Tibial artery (tissue), 4 donors: ENCODE results near the gene CORO1C.
A peak's percentile ranks its signal among the peaks of the same experiment; 100 is the strongest.

Source experiments
- DNase-seq, 2 donors: peaks; one replicate each; pipeline ENCODE4 v3.0.0-alpha.2; 2019
- H3K27ac ChIP-seq, 2 donors: fragments of 200-600 bp; sonication (generic) in 1 of 2; 1 replicate in 1 of 2; 2 replicates in 1 of 2; pipeline ENCODE4 v1.5.1; 2018 to 2019; ENCODE audit warnings: mild to moderate bottlenecking in 1 of 2
- H3K27me3 ChIP-seq, 2 donors: fragments of 200-600 bp; sonication (generic) in 1 of 2; one replicate each; pipeline versions ENCODE4 v1.5.1 to v1.6.0; 2016 to 2019
- H3K36me3 ChIP-seq, 3 donors: fragments of 200-600 bp; sonication (generic) in 2 of 3; one replicate each; pipeline ENCODE4 v1.5.1; 2016 to 2019; ENCODE audit warnings: mild to moderate bottlenecking in 2 of 3
- H3K4me1 ChIP-seq, 4 donors: fragments of 200-600 bp; sonication (generic) in 2 of 4; 1 replicate in 3 of 4; 2 replicates in 1 of 4; pipeline ENCODE4 v1.5.1; 2016 to 2019
- H3K4me3 ChIP-seq, 2 donors: fragments of 200-600 bp; sonication (generic) in 1 of 2; 1 replicate in 1 of 2; 2 replicates in 1 of 2; pipeline ENCODE4 v1.5.1; 2018 to 2019; ENCODE audit warnings: mild to moderate bottlenecking in 2 of 2
- H3K9me3 ChIP-seq, 3 donors: fragments of 200-600 bp; sonication (generic) in 1 of 3; one replicate each; pipeline ENCODE4 v1.5.1; 2016 to 2019
- CTCF ChIP-seq, 2 experiments: fragments of 200-600 bp in 1 of 2; fragments of 450-650 bp in 1 of 2; IDR thresholded peaks; one replicate each; pipeline ENCODE4 v1.5.1; 2017 to 2019; ENCODE audit warnings: antibody characterized with exemption in 2 of 2, mild to moderate bottlenecking in 1 of 2, moderate library complexity in 1 of 2
- intact Hi-C: fragments of 100-400 bp; cut with DNase I; formaldehyde crosslinking; loops from one replicate; pipeline ENCODE4 v1.15.0; 2023; ENCODE audit warnings: low total_unique reads

Gene CORO1C

DNA sequence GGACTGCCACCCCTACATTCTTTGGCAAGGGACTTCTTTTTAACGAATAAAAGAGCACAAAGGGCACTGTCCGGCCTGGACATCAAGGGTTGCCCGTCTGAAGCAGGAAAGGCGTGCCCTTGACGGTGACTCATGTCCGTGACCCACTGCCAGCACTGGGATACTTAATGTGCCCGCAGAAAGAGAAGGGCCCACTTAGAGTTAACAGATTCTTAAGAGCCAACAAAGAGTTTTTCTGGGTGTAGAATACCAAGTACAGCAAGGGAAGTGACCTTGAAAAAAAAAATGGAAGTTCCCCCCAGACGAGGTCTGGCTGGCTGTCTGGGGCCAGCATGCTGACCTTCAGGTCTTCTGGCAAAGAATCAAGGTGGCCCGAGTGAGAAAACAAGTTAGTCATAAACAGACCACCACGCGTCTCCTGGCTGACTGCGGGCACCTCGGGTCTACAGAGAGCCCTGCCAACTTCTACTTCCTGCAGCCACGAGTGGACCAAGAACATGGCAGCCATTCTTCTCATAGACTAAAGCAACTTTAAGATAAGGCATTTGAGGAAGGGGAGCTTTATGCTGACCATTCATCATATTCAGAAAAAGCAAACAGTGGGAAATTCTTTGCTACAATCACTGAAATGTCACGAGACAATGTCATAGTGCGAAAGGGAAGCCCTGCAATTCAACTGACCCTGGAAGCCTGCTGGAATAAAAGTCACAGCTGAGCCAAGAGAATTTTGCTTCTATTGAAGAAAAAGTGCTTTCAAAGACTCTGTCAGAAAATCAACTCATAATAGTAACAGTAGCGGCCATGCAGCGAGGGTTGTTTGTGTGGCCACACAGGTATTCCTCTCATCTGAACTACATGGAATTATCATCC is 87.1 kb downstream of the CORO1C start:
- intact Hi-C loops: no loop called here
- no peaks in the 10 kb centered on the region for H3K9me3 ChIP-seq
- peaks cover 33 to 34% (median 34%) of the 10 kb centered on the region in 3 donors for H3K36me3 ChIP-seq
- H3K27ac ChIP-seq: peak overlapping the region; percentile 52 to 53
- H3K4me1 ChIP-seq: peaks cover 0 to 35% (median 28%) of the 10 kb centered on the region in 4 donors
- DNase-seq: peak; percentile 74 to 83
- TF ChIP-seq CTCF (IDR thresholded peaks at IDR 0.05): no peak
- H3K27me3 ChIP-seq: no peaks in the 10 kb centered on the region
- no peak overlapping the region for H3K4me3 ChIP-seq

DNA sequence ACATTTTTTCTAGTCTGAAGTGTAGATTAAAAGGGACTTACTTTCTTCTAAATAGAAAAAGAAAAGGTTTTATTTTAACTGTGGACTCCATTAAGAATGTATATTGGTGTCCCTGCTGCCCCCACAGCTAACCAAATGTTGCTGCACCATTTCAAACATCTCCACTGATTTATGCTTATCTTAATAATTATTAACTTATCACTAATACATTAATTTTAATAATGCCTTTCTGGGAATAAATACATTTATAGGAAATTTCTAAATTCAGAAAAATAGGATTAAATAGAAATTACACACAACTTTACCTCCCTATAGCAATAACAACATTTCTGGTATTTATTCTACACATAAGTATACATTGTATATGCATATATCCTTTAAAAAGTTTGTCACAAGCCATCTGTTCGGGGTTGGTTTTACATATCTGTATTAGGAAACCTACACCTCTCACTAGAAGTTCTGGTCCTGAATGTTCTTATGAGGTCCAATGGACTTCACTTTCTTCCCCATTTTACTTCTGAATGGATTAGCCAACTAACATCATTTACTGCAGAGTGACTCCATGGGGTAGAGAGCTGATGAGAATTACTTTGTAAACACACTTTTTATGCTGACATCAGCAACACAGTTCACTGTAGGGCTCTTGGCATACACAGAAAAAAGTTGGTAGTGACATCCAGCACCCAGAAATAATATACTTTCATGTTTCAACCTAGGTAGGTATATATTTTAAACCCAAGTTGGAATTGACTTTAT is 88.2 kb downstream of the CORO1C start:
- H3K27me3 ChIP-seq: no peaks in the 10 kb centered on the region
- H3K4me1 ChIP-seq: peaks cover 0 to 41% (median 35%) of the 10 kb centered on the region in 4 donors
- intact Hi-C loops: no loop called here
- peaks cover 23 to 26% (median 24%) of the 10 kb centered on the region in 3 donors for H3K36me3 ChIP-seq
- TF ChIP-seq CTCF (IDR thresholded peaks at IDR 0.05): no peak
- H3K27ac ChIP-seq: no peak overlapping the region
- no peak for DNase-seq
- H3K9me3 ChIP-seq: no peaks in the 10 kb centered on the region
- no peak overlapping the region for H3K4me3 ChIP-seq

- TF ChIP-seq CTCF (IDR thresholded peaks at IDR 0.05): no peak
- peaks cover 16 to 19% (median 17%) of the 10 kb centered on the region in 3 donors for H3K36me3 ChIP-seq
- no peaks in the 10 kb centered on the region for H3K27me3 ChIP-seq
- no peak overlapping the region for H3K4me3 ChIP-seq
- H3K27ac ChIP-seq: no peak overlapping the region
- no peaks in the 10 kb centered on the region for H3K9me3 ChIP-seq
- no peak for DNase-seq
- intact Hi-C loops: no loop called here
- H3K4me1 ChIP-seq: peaks cover 0 to 44% (median 38%) of the 10 kb centered on the region in 4 donors
Measured at GRCh38 chr12:108642269-108642870, 88.9 kb downstream of the CORO1C start.

- DNase-seq: no peak
- Histone ChIP-seq H3K4me3 (no peak overlapping the region), H3K36me3 (peaks cover 12% of the 10 kb centered on the region in 3 donors), H3K4me1 (peaks cover 0 to 38% (median 34%) of the 10 kb centered on the region in 4 donors), H3K9me3 (no peaks in the 10 kb centered on the region), H3K27me3 (no peaks in the 10 kb centered on the region), H3K27ac (no peak overlapping the region)
- intact Hi-C loops: no loop called here
- TF ChIP-seq CTCF (IDR thresholded peaks at IDR 0.05): no peak
Measured at GRCh38 chr12:108641446-108642268, 89.7 kb downstream of the CORO1C start.
